BJ (cell line): ENCODE measurements around the gene CANT1. TPM values are rescaled to one million over a fixed set of nuclear protein-coding genes. Genes with fewer than 3 reads are reported as not detected.

Experiments
- CTCF ChIA-PET: fragments of 350-600 bp; formaldehyde crosslinking; extraction: SDS; loops from one replicate; lab custom pipeline; 2021; ENCODE audit warnings: antibody characterized with exemption, inconsistent platforms; lab: Yijun Ruan, JAX
- POLR2A ChIA-PET: fragments of 300-600 bp; sonication (Branson Sonifier 250); formaldehyde crosslinking; extraction: SDS; loops from one replicate; lab custom pipeline; 2021; ENCODE audit warnings: antibody characterized with exemption; lab: Charles Lee
- DNase-seq: peaks from one replicate; pipeline ENCODE4 v3.0.0-alpha.2; 2011; ENCODE audit warnings: low read depth
- H3K27me3 ChIP-seq: 2 replicates; pipeline ENCODE4 v1.6.0; 2011; ENCODE audit warnings: low read length; ENCODE audit not compliant: control insufficient read depth, insufficient read depth
- H3K36me3 ChIP-seq: 2 replicates; pipeline ENCODE4 v1.5.1; 2011; ENCODE audit warnings: low read length; ENCODE audit not compliant: control insufficient read depth, insufficient read depth
- H3K4me3 ChIP-seq: 2 replicates; pipeline ENCODE4 v1.5.1; 2011; ENCODE audit warnings: low read depth, mild to moderate bottlenecking, control low read depth, low read length
- polyA plus RNA-seq: library from polyadenylated mRNA; depleted of rRNA; stranded (reverse); fragments of >200 nt; gene quantifications from 2 replicates; pipeline ENCODE4 v1.2.3, GENCODE V29; 2011
- TF ChIP-seq, protein P1 (sequence below): IDR thresholded peaks from 2 replicates; pipeline ENCODE4 v1.5.1; 2011; ENCODE audit warnings: low read depth, mild to moderate bottlenecking, control low read depth, inconsistent platforms, low read length, moderate library complexity; ENCODE audit not compliant: insufficient read depth

The CANT1 gene
- polyA plus RNA-seq, 1 experiment: 83.5 TPM

DNA sequence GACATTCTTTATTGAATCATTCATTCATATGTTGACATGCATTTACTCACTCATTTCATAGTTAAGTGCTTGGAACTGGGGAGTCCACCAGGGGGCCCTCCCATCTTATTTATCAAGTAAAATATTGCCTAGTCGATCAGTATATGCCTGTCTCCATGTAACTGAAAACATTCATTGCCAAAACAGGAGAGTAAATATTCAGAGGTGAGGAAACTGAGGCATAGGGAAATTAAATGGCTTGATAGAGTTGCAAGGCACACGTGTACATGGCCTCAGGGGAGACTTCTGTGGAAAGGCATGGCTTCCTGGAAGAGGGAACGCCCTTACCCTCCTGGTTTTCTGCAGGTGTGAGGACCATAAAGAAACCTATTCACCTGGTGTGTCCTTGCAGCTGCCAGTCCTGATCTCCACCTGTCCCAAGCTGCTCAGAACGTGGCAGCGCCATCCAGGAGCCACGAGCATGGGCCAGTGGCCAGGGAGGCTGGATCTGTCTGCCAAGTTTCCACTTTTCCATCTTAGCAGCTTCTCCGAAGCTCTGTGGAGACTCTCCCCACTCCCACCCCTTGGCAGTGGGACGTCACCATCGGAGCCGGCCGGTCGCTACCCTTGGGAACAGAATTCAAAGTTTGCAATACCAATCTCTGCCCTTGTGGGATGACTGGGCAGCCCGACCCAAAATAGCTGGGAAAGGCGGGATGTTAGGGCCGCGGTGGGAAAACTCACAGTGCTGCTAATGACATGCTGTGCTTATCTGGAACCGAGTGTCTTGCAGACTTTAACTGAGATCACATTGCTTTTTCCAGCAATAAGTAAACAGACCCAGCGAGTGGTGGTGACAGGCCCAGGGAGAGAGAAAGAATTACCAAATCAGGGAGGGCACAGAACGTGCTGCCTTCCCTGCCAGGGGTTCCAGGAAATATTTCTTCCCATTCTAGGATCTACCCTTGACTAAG lies 10.3 kb upstream of the CANT1 start:
- no peak overlapping the region for H3K4me3 ChIP-seq
- no peaks in the 10 kb centered on the region for H3K36me3 ChIP-seq
- POLR2A ChIA-PET: no interaction called here
- CTCF ChIA-PET: interaction anchor here (0.5 to 11.5 kb wide), 22 partner anchors 9 to 381 kb away, joined by 3 to 120 read pairs (median 4); partner anchors contain the start of gene ENGASE
- H3K27me3 ChIP-seq: no peaks in the 10 kb centered on the region
- no peak for DNase-seq
- TF ChIP-seq, protein P1, sequence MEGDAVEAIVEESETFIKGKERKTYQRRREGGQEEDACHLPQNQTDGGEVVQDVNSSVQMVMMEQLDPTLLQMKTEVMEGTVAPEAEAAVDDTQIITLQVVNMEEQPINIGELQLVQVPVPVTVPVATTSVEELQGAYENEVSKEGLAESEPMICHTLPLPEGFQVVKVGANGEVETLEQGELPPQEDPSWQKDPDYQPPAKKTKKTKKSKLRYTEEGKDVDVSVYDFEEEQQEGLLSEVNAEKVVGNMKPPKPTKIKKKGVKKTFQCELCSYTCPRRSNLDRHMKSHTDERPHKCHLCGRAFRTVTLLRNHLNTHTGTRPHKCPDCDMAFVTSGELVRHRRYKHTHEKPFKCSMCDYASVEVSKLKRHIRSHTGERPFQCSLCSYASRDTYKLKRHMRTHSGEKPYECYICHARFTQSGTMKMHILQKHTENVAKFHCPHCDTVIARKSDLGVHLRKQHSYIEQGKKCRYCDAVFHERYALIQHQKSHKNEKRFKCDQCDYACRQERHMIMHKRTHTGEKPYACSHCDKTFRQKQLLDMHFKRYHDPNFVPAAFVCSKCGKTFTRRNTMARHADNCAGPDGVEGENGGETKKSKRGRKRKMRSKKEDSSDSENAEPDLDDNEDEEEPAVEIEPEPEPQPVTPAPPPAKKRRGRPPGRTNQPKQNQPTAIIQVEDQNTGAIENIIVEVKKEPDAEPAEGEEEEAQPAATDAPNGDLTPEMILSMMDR: peak; percentile 77

DNA sequence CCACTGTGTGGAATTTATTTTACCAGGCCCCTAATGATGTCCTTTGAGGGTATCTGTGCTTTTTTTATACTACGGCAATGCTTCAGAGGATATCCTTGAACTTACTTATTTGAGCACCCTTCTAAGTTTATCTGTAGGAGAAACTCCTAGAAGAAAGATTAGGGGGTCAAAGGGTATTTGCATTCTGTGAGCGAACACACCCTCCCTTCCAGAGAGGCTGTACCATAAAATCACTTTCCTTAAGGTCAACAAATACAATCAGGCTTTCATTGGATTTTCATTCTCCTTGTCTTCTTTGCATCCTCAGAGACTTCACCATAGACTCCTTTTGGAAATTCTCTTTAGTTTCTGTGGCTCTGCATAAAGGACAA lies 9.7 kb upstream of the CANT1 start:
- no peak overlapping the region for H3K4me3 ChIP-seq
- H3K36me3 ChIP-seq: no peaks in the 10 kb centered on the region
- ChIA-PET CTCF (interaction anchor here (0.8 to 11.5 kb wide), 12 partner anchors 8 to 382 kb away, joined by 3 to 120 read pairs (median 6); no protein-coding TSS in a partner anchor), POLR2A (no interaction called here)
- H3K27me3 ChIP-seq: no peaks in the 10 kb centered on the region
- TF ChIP-seq, protein P1: no peak
- no peak for DNase-seq

DNA sequence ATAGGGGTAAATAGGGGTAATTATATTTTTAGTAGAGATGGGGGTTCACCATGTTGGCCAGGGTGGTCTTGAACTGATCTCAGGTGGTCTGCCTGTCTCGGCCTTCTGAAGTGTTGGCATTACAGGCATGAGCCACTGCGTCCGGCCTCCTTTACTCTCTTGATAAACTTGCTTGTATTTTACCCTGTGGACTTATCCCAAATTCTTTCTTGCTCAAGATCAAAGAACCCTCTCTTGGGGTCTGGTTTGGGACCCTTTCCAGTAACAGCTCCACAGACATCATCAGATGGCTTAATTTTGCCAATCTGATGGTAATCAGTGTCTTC lies 8.8 kb upstream of the CANT1 start:
- Histone ChIP-seq H3K4me3 (no peak overlapping the region), H3K36me3 (no peaks in the 10 kb centered on the region), H3K27me3 (no peaks in the 10 kb centered on the region)
- ChIA-PET POLR2A (no interaction called here), CTCF (interaction anchor here (0.6 to 11.5 kb wide), 10 partner anchors 10 to 410 kb away, joined by 3 to 120 read pairs (median 4); no protein-coding TSS in a partner anchor)
- DNase-seq: no peak
- TF ChIP-seq, protein P1: no peak

DNA sequence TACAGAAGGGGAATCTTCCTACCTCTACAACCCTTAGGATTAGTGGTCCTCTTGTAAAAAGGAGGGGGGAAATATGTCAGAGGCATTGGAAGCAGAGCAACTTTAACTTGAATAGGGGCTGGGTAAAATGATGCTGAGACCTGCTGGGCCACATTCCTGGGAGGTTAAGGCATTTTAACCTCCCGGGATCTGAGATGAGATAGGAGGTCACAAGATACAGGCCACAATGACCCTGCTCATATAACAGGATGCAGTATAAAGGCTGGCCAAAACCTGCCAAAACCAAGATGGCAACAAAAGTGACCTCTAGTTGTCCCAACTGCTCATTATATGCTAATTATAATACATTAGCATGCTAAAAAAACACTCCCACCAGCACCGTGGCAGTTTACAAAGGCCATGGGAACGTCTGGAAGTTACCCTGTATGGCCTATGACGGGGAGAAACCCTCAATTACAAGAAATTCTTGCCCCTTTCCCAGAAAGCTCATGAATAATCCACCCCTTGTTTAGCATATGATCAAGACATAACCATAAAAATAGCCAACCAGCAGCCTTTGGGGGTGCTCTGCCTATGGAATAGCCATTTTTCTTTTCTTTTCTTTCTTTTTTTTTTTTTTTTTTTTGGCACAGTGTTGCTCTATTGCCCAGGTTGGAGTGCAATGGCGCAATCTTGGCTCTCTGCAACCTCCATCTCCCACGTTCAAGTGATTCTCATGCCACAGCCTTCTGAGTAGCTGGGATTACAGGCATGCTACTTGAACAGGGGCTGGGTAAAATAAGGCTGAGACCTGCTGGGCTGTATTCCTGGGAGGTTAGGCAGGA lies 8.2 kb upstream of the CANT1 start:
- no peak for DNase-seq
- Histone ChIP-seq H3K27me3 (no peaks in the 10 kb centered on the region), H3K36me3 (no peaks in the 10 kb centered on the region), H3K4me3 (no peak overlapping the region)
- TF ChIP-seq, protein P1: no peak
- ChIA-PET CTCF (interaction anchor here (0.6 to 11.5 kb wide), 6 partner anchors 27 to 376 kb away, joined by 3 to 120 read pairs (median 9); no protein-coding TSS in a partner anchor), POLR2A (no interaction called here)
